IPS-NIHi7 (cell line): ENCODE data around the gene KLB.

Experiments
- DNase-seq: peaks from one replicate; pipeline ENCODE4 v3.0.0; 2012; ENCODE audit warnings: mixed read lengths; ENCODE audit errors: extremely low spot score

The KLB gene

DNA sequence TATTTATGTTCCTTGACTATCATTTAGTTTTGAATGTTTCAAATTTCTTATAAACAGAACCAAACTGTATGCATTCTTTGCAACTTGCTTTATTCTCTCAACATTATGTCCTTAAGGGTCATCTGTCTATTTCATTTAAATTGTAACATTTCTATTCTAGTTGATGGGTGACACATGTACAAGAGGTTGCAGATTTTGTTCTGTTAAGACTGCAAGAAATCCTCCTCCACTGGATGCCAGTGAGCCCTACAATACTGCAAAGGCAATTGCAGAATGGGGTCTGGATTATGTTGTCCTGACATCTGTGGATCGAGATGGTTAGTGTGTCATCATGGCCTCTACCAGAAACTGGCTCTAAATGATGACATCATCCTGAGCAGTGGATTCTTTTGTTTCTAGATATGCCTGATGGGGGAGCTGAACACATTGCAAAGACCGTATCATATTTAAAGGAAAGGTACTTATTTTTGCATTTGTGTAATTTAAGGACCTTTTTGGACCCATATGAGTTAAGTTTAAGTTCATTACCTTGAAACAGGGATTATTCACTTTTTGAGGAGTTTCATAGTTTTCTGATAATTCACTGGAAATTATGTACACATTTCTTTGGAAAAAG, 58.3 kb downstream of the KLB start:
- no peak for DNase-seq

GRCh38 chr4:39466747-39467146, 60.0 kb downstream of the KLB start:
- DNase-seq = no peak

DNA sequence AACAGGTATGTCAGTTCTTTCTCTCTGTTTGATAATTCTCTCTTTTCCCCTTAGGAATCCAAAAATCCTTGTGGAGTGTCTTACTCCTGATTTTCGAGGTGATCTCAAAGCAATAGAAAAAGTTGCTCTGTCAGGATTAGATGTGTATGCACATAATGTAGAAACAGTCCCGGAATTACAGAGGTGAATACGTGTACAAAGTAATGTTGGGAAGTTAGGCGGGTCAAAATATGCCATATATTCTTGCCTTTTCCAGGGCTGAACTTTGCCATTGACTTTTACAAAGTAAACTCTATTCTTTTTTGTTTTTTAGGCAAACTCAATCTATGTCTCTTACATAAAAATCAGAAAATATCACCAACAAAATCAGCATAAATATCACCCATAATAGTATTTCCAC, 60.7 kb downstream of the KLB start:
- no peak for DNase-seq

GRCh38 chr4:39469429-39470077, 62.8 kb downstream of the KLB start:
- DNase-seq = peak; percentile 54

DNA sequence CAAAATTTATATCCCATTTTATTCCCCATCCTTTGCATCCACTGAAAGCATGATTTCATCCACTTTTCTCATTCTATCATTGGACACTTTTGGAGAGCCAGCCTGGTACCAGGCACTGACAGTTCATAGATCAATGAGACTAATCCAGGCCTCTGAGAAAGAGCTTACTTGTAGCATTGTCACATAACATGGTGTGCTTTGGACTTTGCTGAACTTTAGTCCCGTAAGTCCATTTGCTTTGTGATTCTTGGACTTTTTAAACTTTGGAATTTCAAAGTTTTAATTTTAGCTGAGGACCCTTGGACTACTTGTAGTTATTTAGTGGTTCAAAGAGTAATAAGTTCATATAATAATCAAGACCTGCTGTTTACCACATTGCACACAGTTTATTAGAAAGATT, 63.7 kb downstream of the KLB start:
- DNase-seq = no peak

GRCh38 chr4:39472396-39472795, 65.7 kb downstream of the KLB start:
- DNase-seq = no peak

DNA sequence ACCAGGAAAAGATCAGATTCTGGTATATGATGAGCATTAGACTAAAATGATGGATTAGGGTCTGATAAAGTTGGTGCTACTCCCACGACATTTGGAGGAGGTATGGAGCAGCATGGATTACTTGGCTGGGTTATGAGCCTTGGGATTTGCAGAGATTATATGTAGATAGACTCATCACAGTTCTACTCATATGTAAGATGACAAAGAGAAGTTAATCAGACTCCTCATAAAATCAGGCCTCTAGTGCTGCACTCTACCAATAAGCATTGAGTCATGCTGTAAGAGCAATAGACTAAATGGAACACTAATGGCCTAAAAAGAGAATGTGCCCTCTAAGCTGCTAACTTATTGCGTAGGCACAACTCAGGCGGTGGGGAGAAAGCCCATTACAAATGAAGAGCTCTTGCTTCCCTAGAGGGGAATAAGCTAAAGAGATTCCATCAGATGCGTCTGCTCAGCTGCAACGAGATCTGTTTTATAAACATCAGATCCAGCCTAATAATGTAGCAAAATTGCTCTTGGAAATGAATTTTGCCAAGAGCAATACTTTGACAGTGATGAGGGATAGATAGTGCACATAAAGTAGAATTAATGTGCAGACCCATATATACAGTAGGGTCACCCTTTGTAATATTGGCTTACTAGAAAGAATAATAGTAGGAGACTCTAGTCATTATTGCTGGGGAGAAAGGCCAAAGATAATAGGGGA, 69.6 kb downstream of the KLB start:
- no peak for DNase-seq

DNA sequence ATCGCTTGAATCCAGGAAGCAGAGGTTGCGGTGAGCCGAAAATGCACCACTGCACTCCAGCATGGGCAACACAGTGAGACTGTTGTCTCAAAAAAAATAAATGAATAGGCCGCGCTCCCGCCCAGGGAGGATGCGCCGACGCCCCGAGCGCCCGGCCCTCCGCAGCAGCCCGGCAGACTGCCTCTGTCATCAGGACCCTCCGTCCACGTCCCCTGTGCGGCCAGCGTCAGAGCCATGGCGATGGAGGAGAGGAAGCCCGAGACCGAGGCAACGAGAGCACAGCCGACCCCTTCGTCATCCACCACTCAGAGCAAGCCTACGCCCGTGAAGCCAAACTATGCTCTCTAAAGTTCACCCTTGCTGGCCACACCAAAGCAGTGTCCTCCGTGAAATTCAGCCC, 73.5 kb downstream of the KLB start:
- no peak for DNase-seq

- DNase-seq = no peak
Measured at GRCh38 chr4:39480902-39481695, 74.4 kb downstream of the KLB start.

- DNase-seq = no peak
Measured at GRCh38 chr4:39484582-39485272, 78.0 kb downstream of the KLB start.

- no peak for DNase-seq
Measured at GRCh38 chr4:39486221-39486804, 79.6 kb downstream of the KLB start.

- no peak for DNase-seq
Measured at GRCh38 chr4:39490322-39490721, 83.6 kb downstream of the KLB start.

DNA sequence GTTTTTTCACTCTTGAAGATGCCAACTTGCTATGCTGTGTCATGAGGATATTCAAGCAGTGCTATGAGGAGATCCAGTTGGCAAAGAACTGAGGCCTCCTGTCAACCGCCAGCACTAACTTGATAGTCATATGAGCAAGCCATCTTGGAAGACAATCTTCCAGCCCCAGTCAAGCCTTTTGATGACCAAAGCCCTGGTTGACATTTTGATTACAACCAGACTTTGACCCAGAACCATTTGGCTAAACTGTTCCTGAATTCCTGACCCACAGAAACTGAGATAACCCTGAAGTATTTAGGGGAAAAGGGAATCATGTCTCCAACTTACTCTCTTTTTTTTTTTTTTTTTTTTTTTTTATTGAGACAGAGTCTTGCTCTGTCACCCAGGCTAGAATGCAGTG, 87.6 kb downstream of the KLB start:
- no peak for DNase-seq

GRCh38 chr4:39495446-39496213, 88.9 kb downstream of the KLB start:
- no peak for DNase-seq

DNA sequence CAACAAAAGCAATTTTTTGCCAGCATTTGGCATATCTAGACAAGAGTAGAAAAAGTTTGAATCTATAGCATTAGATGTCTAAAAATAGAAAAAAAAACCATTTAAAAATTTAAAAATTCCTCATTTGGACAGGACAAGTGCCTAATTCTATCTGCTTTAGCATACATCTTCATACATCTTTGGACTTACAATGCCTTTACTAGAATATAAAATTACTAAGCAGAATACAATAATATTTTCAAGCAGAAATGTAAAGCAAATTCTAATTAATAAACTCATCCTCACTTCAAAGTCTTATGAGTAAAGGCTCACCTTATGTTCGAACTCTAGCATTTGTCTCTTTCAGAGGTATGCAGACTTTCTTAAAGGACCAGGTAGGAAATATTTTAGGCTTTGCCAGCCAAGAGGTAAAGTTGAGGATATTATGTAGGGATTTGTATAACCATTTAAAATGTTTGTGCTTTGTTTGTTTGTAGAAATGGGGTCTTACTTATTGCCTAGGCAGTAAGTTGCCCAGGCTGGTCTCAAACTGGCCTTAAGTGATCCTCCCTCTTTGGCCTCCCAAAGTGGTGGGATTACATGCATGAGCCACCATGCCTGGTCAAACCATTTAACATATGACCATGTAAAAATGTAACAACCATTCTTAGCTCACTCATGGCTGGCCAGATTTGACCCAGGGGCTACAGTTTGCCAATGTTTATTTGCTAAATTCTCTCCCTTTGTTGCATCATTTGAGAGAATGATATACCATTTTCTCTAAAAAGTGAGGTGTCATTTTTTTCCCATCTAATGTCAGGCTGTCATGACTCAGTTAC, 91.4 kb downstream of the KLB start:
- DNase-seq = no peak

DNA sequence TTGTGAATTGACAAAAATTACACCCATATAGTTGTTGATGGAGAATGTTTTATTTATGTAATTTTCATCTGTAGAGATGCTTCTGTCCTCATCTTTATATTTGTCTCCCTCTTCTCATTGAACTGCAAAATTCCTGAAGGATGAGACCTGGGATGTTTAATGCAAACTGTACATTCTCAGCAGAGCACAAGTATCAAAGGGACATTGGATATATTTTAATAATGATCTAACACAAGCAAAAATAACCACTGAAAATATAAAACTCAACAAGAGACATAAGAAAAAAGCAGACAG, 91.9 kb downstream of the KLB start:
- no peak for DNase-seq
